Fibroblast of skin of back (primary cell): ENCODE data around the gene CPNE5. TPM values are rescaled to one million over a fixed set of nuclear protein-coding genes. Genes with fewer than 3 reads are reported as not detected.

Experiments used
- DNase-seq: peaks from one replicate; pipeline ENCODE4 v3.0.0-alpha.2; 2013
- polyA plus RNA-seq, 2 experiments: library from polyadenylated mRNA; unstranded; fragments of 120-200 nt; gene quantifications; one replicate each; pipeline ENCODE4 v1.2.1, GENCODE V29; 2013; ENCODE audit not compliant: insufficient read length in 2 of 2

CPNE5 gene
- 0.05 TPM for polyA plus RNA-seq (2013, experiment 1 of 2; ENCODE audit: insufficient read length)
- 0.16 TPM for polyA plus RNA-seq (2013, experiment 2 of 2; ENCODE audit: insufficient read length)

- DNase-seq: no peak
Observed at GRCh38 chr6:36838896-36839748, at the start of gene CPNE5. TSS of gene CPNE5 (minus strand) at chr6:36839444. CDS start at chr6:36839377, 67 bp downstream.

- no peak for DNase-seq
Observed at GRCh38 chr6:36888115-36888643, 48.9 kb upstream of the CPNE5 start.

GRCh38 chr6:36886950-36887618 is 47.8 kb upstream of the CPNE5 start:
- DNase-seq: no peak

GRCh38 chr6:36885461-36886401 is 46.5 kb upstream of the CPNE5 start, which contains the start of gene C6orf89:
TSS of gene C6orf89 (plus strand) at chr6:36885952. CDS start at chr6:36899445, 13,493 bp downstream.
- DNase-seq: peak; percentile 97

GRCh38 chr6:36884610-36885009 is 45.4 kb upstream of the CPNE5 start:
- DNase-seq: no peak

GRCh38 chr6:36875250-36875633 is 36.0 kb upstream of the CPNE5 start:
- no peak for DNase-seq

- peak; percentile 90 for DNase-seq
Observed at GRCh38 chr6:36874443-36875249, 35.4 kb upstream of the CPNE5 start, which contains the start of gene PPIL1. TSS of gene PPIL1 (minus strand) at chr6:36874803. CDS start at chr6:36874772, 31 bp downstream.

GRCh38 chr6:36873612-36874442 is 34.6 kb upstream of the CPNE5 start:
- no peak for DNase-seq

GRCh38 chr6:36873115-36873514 is 33.9 kb upstream of the CPNE5 start:
- no peak for DNase-seq

- no peak for DNase-seq
Observed at GRCh38 chr6:36871686-36872085, 32.4 kb upstream of the CPNE5 start.

GRCh38 chr6:36867471-36868224 is 28.4 kb upstream of the CPNE5 start:
- DNase-seq: no peak

GRCh38 chr6:36865835-36866234 is 26.6 kb upstream of the CPNE5 start:
- no peak for DNase-seq

- DNase-seq: no peak
Observed at GRCh38 chr6:36863670-36864540, 24.7 kb upstream of the CPNE5 start.

GRCh38 chr6:36862848-36863382 is 23.7 kb upstream of the CPNE5 start:
- DNase-seq: no peak

GRCh38 chr6:36862164-36862847 is 23.1 kb upstream of the CPNE5 start:
- DNase-seq: no peak

GRCh38 chr6:36860126-36860525 is 20.9 kb upstream of the CPNE5 start:
- DNase-seq: no peak

- DNase-seq: no peak
Observed at GRCh38 chr6:36858407-36858981, 19.2 kb upstream of the CPNE5 start.
